Measurements from ENCODE around the gene TRAF6. TPM values are rescaled to one million over a fixed set of nuclear protein-coding genes. Genes with fewer than 3 reads are reported as not detected.

Gene TRAF6
- total RNA-seq, 4 donors from 2014 or later, result 14.3 to 19.1 (median 15.6) TPM

DNA sequence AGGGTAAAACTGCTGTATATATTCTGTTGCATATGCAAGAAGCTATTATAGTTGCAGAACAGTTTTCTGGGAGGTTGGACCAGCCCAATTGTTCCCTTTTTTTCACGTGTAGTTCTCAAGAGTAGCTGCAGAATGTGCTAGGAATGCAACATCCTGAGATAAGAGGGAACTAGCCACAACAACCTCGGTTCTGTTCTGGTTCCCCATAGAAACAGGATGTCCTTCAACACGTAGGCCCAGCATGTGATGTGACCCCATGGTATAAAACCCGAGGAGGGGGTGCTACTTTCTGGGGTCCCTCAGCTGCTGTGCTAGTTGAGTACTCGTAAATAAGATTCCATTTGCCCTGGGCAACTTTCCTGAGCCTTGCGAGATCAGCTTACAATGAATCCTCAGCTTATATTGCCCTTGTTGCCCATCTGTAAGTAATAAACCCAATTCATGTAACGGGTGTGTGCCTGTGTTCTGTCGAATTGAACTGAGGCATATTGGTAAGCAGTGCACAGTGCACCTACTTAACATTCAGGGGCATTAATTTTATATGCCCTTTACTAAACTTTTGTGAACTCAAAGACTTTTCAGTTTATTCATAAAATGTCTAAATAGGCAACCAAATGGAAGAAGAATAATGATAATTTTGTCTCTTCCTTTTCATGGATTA, 23.0 kb upstream of the TRAF6 start:
- TF ChIP-seq, protein P1, sequence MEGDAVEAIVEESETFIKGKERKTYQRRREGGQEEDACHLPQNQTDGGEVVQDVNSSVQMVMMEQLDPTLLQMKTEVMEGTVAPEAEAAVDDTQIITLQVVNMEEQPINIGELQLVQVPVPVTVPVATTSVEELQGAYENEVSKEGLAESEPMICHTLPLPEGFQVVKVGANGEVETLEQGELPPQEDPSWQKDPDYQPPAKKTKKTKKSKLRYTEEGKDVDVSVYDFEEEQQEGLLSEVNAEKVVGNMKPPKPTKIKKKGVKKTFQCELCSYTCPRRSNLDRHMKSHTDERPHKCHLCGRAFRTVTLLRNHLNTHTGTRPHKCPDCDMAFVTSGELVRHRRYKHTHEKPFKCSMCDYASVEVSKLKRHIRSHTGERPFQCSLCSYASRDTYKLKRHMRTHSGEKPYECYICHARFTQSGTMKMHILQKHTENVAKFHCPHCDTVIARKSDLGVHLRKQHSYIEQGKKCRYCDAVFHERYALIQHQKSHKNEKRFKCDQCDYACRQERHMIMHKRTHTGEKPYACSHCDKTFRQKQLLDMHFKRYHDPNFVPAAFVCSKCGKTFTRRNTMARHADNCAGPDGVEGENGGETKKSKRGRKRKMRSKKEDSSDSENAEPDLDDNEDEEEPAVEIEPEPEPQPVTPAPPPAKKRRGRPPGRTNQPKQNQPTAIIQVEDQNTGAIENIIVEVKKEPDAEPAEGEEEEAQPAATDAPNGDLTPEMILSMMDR (IDR thresholded peaks at IDR 0.05; ENCODE audit: low read depth), result no peak

DNA sequence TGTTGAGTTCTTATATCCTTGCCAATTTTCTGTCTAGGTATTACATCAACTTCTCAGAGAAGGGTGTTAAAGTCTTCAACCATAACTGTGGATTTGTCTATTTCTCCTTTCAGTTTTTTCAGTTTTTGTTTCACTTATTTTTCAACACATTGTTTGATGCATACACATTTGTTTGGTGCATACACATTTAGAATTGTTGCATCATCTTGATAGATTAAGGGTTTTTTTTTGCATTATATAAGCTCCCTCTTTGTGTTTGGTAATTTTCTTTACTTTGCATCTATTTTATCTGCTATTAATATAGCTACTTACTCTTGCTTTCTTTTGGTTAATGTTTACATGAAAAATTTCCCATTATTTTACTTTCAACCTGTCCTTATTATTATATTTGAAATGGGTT, 20.8 kb upstream of the TRAF6 start:
- TF ChIP-seq, protein P1 (IDR thresholded peaks at IDR 0.05; ENCODE audit: low read depth), result no peak

DNA sequence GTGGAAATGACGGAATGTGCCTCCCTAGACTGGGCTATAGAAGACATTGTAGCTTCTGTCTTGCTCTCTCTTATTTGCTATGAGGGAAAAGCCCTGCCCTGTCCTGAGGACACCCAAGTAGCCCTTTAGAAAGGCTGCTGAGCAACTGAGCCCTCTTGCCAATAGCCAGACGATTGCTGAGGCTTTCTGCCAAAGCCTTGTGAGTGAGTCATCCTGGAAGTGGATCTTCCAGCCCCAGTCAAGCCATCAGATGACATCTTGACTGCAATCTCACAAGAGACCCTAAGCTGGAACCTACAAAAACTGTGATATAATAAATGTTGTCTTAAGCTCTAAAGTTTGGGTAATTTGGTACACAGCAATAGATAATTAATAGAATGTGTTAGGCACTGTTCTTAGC, 3.9 kb upstream of the TRAF6 start:
- TF ChIP-seq, protein P1 (IDR thresholded peaks at IDR 0.05; ENCODE audit: low read depth), result no peak

DNA sequence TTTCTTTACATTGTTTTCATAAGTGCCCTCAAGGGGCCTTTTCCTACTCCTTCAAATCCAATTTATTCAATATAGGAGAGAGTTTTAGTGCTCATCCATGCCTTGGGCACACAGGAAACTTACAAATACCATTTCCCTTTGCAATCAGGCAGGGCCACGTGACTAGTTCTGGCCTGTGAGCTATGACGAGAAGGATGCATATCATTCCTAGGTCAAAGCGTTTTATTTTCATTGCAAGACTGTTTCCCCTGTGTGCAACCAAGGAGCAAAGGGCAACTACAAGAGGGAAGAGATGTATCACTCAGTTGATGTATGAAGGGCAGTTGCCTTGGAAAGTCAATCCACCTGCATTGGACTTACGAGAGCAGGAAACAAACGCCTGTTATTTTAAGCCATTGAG, 1.9 kb upstream of the TRAF6 start:
- TF ChIP-seq, protein P1 (IDR thresholded peaks at IDR 0.05; ENCODE audit: low read depth), result no peak

DNA sequence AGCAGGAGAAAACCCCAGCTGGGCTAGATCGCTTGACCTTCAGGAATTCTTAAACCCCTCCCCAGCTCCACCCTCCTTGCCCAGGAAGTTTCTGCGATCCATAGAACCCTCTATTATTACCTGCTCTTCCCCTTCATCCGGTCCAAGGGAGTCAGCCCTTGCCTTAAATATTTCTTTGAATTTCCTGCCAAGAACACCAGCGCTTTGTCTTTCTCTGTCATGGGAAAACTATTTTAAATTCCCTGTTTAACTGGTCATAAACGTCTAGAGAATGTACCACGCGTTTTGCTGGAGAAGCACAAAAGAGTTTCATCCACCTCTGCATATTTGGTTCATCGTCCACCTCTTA, 496 bp upstream of the TRAF6 start:
- TF ChIP-seq, protein P1 (IDR thresholded peaks at IDR 0.05; ENCODE audit: low read depth), result no peak

DNA sequence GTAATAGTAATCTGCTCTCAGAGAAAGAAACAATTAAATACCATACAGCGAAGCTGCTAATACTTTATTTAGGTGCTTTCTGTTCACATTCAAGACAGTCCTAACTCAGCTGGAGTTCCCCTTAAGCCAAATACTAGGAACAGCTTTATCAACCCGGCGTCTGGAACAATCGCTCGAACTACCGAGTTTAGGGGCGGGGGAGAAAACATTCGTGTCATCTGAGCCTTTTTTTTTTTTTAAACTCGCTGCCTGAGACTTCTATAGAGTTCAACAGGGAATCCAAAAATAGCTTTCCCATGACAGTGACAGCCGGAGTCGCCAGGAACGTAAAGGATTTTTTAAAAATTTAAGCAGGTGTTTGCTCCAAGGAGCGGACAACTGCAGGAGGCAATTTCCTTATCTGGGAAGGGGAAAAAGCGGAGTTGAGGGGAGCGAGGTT, 852 bp downstream of the TRAF6 start:
- TF ChIP-seq, protein P1 (IDR thresholded peaks at IDR 0.05; ENCODE audit: low read depth), result no peak

DNA sequence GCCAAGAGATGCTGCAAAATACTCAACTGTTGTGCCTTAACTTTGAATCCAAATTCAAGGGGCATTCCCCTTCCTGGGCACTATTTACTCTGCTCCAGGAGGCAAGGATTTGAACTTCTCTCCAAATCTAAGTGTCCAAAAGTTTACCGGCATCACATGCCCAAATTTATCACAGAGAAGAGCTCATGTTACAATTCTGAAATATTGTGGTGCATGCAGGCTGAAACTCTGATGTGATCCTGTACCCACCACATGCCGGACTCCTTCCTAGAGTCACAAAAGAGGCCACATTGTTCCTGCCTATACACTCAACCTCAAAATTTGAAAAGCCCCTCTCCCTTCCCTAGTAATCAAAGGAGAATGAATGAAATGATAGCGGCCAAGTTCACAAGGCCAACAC, 1.3 kb downstream of the TRAF6 start:
- TF ChIP-seq, protein P1 (IDR thresholded peaks at IDR 0.05; ENCODE audit: low read depth), result no peak
